Lower lobe of right lung (tissue), 2 donors: ENCODE measurements around the gene BCL2. TPM values are rescaled to one million over a fixed set of nuclear protein-coding genes. Genes with fewer than 3 reads are reported as not detected.

Experiments used
- ATAC-seq, 2 donors: fragments of 200-7000 bp; cut with Tn5 transposase; one replicate each; pipeline ENCODE4 v1.9.1; 2020 to 2022; ENCODE audit warnings: mild to moderate bottlenecking in 2 of 2, moderate library complexity in 2 of 2
- DNase-seq: peaks from one replicate; pipeline ENCODE4 v3.0.0-alpha.2; 2020
- H3K27ac ChIP-seq: fragments of 200-600 bp; one replicate; pipeline ENCODE4 v1.8.0; 2022
- H3K27me3 ChIP-seq: fragments of 200-600 bp; one replicate; pipeline ENCODE4 v1.8.0; 2022; ENCODE audit warnings: low read depth
- H3K36me3 ChIP-seq: fragments of 200-600 bp; one replicate; pipeline ENCODE4 v1.8.0; 2022; ENCODE audit warnings: mild to moderate bottlenecking
- H3K4me1 ChIP-seq: fragments of 200-600 bp; one replicate; pipeline ENCODE4 v1.8.0; 2022
- H3K4me3 ChIP-seq: fragments of 200-600 bp; one replicate; pipeline ENCODE4 v1.8.0; 2022; ENCODE audit warnings: mild to moderate bottlenecking
- H3K9me3 ChIP-seq: fragments of 200-600 bp; one replicate; pipeline ENCODE4 v1.8.0; 2022
- CTCF ChIP-seq: fragments of 200-600 bp; IDR thresholded peaks from one replicate; pipeline ENCODE4 v1.8.0; 2022; ENCODE audit warnings: antibody characterized with exemption, mild to moderate bottlenecking
- intact Hi-C: fragments of 100-400 bp; cut with DNase I; formaldehyde crosslinking; loops from one replicate; pipeline ENCODE4 v1.11.0; 2022
- total RNA-seq: library from RNA; stranded (reverse); fragmentation: NEBNext Ultra II Directional; extraction: Animal tissue kit (Norgen Biotek cat#: 25700); gene quantifications from one replicate; pipeline ENCODE4 v1.2.1, GENCODE V29; 2021
- donor health status: DM: no; HTN: yes; CAD: no; lungs with severe emphysema.

Gene BCL2
- total RNA-seq, 1 donor from 2014 or later: 11.0 TPM

DNA sequence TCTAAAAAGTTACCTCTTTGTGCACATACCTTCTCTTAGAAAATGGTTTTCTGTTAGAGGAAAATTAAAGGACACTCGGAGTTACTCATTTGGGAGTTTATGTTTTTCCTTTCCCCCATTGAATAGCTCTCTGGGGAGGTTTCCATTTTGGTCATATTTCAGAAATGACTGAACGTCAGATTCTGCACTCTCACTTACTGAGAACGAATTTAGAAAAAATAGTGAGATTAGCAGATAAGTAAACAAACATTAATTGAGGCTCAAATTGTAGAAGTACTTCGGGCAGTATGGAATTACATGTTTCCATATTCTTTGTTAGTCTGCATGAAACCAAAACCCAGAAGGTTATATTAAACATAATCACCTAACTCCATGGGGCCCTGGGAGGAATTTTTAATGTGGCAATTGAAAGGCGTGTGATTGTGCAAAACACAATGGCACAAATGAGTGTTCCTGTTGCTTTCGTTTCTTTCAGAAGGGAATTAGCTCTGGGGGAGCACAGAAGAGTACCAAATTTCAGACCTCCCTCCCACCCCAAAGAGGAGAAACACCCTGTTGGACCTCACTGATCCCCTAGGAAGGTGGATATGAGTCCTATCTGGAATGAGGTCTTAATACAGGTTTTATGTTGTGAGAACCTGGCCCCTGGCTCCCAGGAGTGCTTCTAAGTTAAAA is 212.3 kb downstream of the BCL2 start:
- peaks cover 10% of the 10 kb centered on the region for H3K4me1 ChIP-seq
- H3K9me3 ChIP-seq: no peaks in the 10 kb centered on the region
- H3K36me3 ChIP-seq: no peaks in the 10 kb centered on the region
- no peak for DNase-seq
- no peaks in the 10 kb centered on the region for H3K27me3 ChIP-seq
- H3K4me3 ChIP-seq: no peak overlapping the region
- intact Hi-C loops: no loop called here
- ATAC-seq: no peak
- no peak overlapping the region for H3K27ac ChIP-seq
- no peak for TF ChIP-seq CTCF

GRCh38 chr18:63106727-63107126 is 212.8 kb downstream of the BCL2 start:
- H3K27ac ChIP-seq: no peak overlapping the region
- H3K9me3 ChIP-seq: no peaks in the 10 kb centered on the region
- no peaks in the 10 kb centered on the region for H3K27me3 ChIP-seq
- H3K36me3 ChIP-seq: no peaks in the 10 kb centered on the region
- intact Hi-C loops: no loop called here
- no peak for DNase-seq
- ATAC-seq: no peak
- no peak for TF ChIP-seq CTCF
- H3K4me1 ChIP-seq: peaks cover 4% of the 10 kb centered on the region
- H3K4me3 ChIP-seq: no peak overlapping the region

- no peak for DNase-seq
- no peaks in the 10 kb centered on the region for H3K36me3 ChIP-seq
- intact Hi-C loops: no loop called here
- no peak overlapping the region for H3K4me3 ChIP-seq
- H3K27me3 ChIP-seq: no peaks in the 10 kb centered on the region
- H3K27ac ChIP-seq: no peak overlapping the region
- H3K9me3 ChIP-seq: no peaks in the 10 kb centered on the region
- H3K4me1 ChIP-seq: no peaks in the 10 kb centered on the region
- no peak for ATAC-seq
- no peak for TF ChIP-seq CTCF
Measured at GRCh38 chr18:63105636-63106316, 213.8 kb downstream of the BCL2 start.

GRCh38 chr18:63104868-63105267 is 214.7 kb downstream of the BCL2 start:
- no peak overlapping the region for H3K4me3 ChIP-seq
- no peak for ATAC-seq
- intact Hi-C loops: no loop called here

More at GRCh38 chr18:63104868-63105267, 214.7 kb downstream of the BCL2 start:
- no peak overlapping the region for H3K27ac ChIP-seq
- no peaks in the 10 kb centered on the region for H3K27me3 ChIP-seq
- H3K4me1 ChIP-seq: peaks cover 6% of the 10 kb centered on the region
- DNase-seq: no peak
- TF ChIP-seq CTCF: no peak
- H3K9me3 ChIP-seq: no peaks in the 10 kb centered on the region
- H3K36me3 ChIP-seq: no peaks in the 10 kb centered on the region
